GM19025 (cell line): ENCODE data around the gene ROBO1.

Experiments
- ATAC-seq: cut with Tn5 transposase; IDR thresholded peaks from one replicate; pipeline ENCODE4 v1.9.1; 2021; ENCODE audit warnings: mild to moderate bottlenecking, low read depth, moderate library complexity; ENCODE audit not compliant: unreplicated experiment

The ROBO1 gene

GRCh38 chr3:79257791-79258190 lies 510.0 kb downstream of the ROBO1 start:
- ATAC-seq = no peak

GRCh38 chr3:79255702-79256101 lies 512.1 kb downstream of the ROBO1 start:
- no peak for ATAC-seq

GRCh38 chr3:79255292-79255691 lies 512.5 kb downstream of the ROBO1 start:
- ATAC-seq = no peak

- ATAC-seq = no peak
Measured at GRCh38 chr3:79253704-79254103, 514.1 kb downstream of the ROBO1 start.

GRCh38 chr3:79253271-79253670 lies 514.5 kb downstream of the ROBO1 start:
- no peak for ATAC-seq

- no peak for ATAC-seq
Measured at GRCh38 chr3:79250746-79251145, 517.1 kb downstream of the ROBO1 start.

GRCh38 chr3:79249701-79250100 lies 518.1 kb downstream of the ROBO1 start:
- no peak for ATAC-seq

- ATAC-seq = no peak
Measured at GRCh38 chr3:79247725-79248043, 520.1 kb downstream of the ROBO1 start.

GRCh38 chr3:79246875-79247724 lies 520.7 kb downstream of the ROBO1 start:
- no peak for ATAC-seq

GRCh38 chr3:79245284-79246138 lies 522.3 kb downstream of the ROBO1 start:
- no peak for ATAC-seq

GRCh38 chr3:79236496-79236895 lies 531.3 kb downstream of the ROBO1 start:
- no peak for ATAC-seq

- ATAC-seq = no peak
Measured at GRCh38 chr3:79233431-79234060, 534.3 kb downstream of the ROBO1 start.

GRCh38 chr3:79230266-79230665 lies 537.5 kb downstream of the ROBO1 start:
- ATAC-seq = no peak

GRCh38 chr3:79217096-79217495 lies 550.7 kb downstream of the ROBO1 start:
- no peak for ATAC-seq

- ATAC-seq = no peak
Measured at GRCh38 chr3:79215286-79215685, 552.5 kb downstream of the ROBO1 start.

GRCh38 chr3:79211586-79212359 lies 556.0 kb downstream of the ROBO1 start:
- ATAC-seq = no peak

GRCh38 chr3:79204351-79204750 lies 563.4 kb downstream of the ROBO1 start:
- ATAC-seq = no peak

GRCh38 chr3:79203144-79203519 lies 564.7 kb downstream of the ROBO1 start:
- no peak for ATAC-seq

- ATAC-seq = no peak
Measured at GRCh38 chr3:79202471-79203143, 565.2 kb downstream of the ROBO1 start.

GRCh38 chr3:79200456-79200855 lies 567.3 kb downstream of the ROBO1 start:
- ATAC-seq = no peak
